GM21381 (cell line): ENCODE data around the gene IMPA2.

Experiments
- ATAC-seq: cut with Tn5 transposase; IDR thresholded peaks from one replicate; pipeline ENCODE4 v1.9.1; 2021; ENCODE audit warnings: mild to moderate bottlenecking, moderate library complexity; ENCODE audit not compliant: unreplicated experiment

Gene IMPA2

GRCh38 chr18:11987527-11987926 lies 6.2 kb downstream of the IMPA2 start:
- no peak for ATAC-seq

DNA sequence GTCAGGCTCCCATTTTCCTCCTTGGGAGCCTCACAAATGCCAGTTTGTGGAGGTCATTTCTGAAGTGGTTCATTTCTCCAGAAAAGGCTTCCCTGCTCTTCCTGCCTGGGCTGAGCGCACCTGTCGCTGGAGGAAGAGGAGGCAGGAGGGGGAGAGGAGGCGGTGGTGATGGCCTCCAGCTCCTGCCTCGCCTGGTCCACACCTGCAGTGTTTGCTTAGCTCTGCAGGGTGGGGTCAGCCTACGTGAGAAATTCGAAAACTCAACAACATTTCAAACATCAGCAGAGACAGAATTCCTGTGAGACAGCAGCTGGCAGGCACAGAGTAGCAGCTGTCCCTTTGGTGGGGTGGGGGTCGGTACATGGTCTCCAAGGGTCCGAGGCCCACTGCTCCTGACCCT lies 7.9 kb downstream of the IMPA2 start:
- ATAC-seq, result no peak

DNA sequence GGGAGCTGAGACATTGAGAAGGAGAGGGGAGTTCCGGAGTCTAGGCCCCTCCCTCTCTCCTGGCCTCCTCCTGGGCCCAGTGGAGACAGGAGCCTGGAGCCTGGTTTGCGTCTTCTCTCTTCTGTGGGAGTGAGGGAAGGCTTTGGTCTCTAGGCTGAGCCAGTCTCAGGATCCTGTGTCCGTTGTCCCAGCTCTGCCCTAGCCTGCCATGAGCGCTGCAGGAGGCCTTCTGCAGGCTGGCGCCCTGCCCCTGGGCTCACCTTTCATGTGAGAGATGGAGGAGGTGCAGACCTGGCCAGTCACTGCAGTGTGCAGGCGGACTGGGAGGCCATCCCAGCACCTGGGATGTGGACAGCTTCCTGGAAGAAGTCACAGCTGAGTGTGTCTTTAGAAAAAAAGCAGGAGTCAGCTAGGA lies 8.7 kb downstream of the IMPA2 start:
- ATAC-seq, result no peak

DNA sequence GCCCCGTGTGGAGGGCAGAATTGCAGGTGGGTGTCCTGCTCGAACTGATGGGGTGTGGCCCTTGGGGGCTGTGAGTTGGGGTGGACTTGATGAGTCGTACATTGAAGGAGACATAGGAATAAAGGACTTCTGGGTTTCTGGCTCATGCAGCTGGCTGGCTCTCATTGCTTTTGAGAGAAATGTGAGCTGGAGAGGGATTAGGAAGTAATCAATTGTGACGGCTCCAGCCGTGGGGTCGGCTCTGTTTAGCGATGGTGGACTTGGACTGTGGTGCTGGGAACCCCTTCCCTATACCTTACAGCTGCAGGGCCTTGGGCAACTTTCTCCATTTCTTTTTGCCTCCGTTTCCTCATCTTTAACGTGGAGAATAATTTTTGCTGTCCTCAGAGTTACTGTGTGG lies 9.2 kb downstream of the IMPA2 start:
- ATAC-seq, result no peak

GRCh38 chr18:11991021-11991795 lies 9.9 kb downstream of the IMPA2 start:
- no peak for ATAC-seq

- ATAC-seq, result no peak
These were observed 10.9 kb downstream of the IMPA2 start for GRCh38 chr18:11992096-11992790.

DNA sequence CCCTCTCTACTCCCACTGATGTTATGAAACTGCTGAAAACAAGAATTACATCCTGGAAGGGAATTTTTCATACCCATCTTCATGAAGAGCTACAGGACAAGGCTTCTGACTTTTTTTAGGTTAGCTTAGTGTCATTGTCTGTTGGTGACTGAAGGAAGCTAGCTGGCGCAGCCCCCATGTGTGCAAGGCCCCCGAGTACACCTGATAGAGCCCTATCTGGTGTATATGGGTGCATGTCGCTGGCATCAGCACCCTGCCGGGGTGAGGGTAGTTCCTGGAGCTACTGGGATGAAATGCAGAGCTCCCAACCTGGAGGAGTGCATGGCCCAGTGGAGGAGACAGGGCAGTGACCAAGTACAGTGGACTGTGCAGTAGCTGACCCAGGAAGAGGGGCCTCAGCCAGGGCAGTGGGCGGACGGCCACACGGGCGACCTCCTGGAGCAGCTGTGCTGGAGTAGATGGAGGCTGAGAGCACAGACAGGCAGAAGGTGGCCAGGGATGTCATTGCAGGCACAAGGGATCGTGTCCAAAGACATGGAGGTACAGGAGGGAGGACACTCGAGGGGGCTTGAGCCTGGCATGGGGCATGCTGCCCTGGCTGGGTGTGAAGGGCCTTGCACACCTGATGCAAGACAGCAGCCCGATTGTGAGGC lies 12.1 kb downstream of the IMPA2 start:
- ATAC-seq, result no peak

DNA sequence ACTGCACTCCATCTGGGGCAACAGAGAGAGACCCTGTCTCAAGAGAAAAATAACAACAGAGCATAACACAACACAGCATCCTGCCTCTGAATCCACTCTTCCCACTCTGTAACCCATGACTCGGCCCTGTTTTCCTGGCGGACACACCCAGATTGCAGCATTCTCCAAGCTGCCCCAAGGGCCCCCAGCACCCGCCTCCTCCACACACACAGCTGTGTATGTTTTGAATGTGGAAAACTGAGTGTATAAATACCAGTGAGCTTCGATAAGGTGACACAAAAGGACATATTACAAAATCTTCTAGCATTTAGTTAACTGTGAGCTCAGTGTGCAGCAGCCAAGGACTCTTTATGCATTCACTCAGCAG lies 13.0 kb downstream of the IMPA2 start:
- no peak for ATAC-seq

GRCh38 chr18:11994703-11995444 lies 13.6 kb downstream of the IMPA2 start:
- ATAC-seq, result no peak

- ATAC-seq, result peak; percentile 78
These were observed 14.3 kb downstream of the IMPA2 start for GRCh38 chr18:11995445-11996189.

DNA sequence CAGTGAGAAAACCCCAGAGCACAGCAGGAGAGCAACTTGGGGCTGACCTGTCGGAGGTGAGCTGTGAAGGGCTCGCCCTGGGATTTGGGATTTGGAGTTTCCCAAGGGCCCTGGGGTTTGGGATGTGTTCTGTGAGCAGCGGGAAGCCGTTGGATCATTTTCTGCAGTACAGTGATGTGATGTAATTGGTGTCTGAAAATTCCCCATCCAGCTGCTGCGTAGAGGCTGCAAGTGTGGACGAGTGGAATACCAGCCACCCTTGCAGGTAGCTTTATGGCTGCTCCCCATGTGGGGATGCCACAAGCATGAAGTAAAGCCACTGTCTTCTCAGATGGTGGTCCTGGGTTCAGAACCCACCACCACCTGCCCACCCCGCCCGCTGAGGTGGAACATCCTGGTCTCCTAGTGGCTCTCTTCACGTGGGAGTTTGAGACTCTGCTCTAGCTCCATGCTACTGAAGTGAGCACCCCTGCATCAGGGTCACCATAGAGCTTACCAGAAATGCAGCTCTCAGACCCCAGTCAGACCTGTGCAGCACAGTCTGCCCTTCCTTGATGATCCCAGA lies 15.0 kb downstream of the IMPA2 start:
- no peak for ATAC-seq

- ATAC-seq, result no peak
These were observed 15.6 kb downstream of the IMPA2 start for GRCh38 chr18:11996907-11997306.

DNA sequence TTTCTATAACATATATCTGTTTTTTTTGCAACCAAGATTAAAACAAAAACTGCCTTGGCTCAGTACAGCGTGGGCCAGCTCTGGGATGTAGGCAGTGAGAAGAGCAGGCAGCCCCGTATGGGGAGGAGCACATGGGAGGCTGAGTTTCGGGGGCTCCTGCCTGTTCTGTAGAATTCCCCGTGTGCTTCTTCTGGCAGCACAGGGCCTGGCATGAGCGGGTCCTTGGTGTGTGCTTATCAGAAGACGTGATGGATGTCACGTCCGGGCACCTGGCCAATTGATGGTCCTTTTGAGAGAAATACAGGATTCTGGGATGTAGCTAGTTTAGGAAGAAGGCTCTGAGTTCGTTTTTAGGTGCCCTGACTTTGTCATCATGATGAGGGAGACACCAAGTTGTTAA lies 16.2 kb downstream of the IMPA2 start:
- ATAC-seq, result no peak

- no peak for ATAC-seq
These were observed 16.9 kb downstream of the IMPA2 start for GRCh38 chr18:11998193-11998592.

DNA sequence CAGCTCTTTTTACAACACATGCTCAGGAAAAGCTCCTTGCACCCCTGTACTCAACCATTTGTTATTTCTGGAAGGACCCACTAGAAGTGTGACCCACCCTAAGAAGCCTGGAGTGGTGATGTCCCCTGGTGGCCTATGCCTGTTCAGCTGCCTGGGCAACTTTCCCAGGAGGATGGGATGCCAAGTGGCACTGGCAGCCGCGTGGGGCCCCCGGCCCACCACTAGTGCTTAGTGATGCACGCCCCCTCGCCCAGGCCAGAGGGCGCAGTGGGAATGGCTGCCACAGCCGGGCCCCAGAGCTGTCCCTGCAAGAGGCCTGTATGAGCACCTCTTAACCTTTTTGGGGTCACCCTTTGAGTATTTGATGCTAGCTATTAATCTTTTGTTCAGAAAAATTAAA lies 18.1 kb downstream of the IMPA2 start:
- no peak for ATAC-seq

GRCh38 chr18:12000072-12000659 lies 18.9 kb downstream of the IMPA2 start:
- no peak for ATAC-seq

DNA sequence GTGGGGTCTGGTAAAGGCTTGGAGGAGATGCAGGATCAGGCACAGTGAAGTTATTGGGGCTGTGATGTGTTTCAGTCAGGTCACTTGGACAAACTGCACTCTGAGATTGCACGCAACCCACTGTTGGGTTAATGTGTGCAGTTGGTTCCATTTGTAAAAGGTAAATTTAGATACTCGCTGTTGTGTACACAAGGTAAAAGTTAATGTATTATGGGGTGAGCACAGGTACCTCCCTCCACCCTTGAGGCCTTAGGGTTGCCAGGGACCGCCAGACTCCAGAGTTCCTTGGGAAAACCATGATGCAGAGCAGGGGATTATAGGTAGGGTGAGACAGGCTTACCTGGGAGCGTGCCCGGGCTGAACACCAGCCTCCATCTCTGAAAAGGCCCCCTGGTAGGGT lies 20.1 kb downstream of the IMPA2 start:
- ATAC-seq, result no peak

- ATAC-seq, result no peak
These were observed 22.6 kb downstream of the IMPA2 start for GRCh38 chr18:12003894-12004293.

DNA sequence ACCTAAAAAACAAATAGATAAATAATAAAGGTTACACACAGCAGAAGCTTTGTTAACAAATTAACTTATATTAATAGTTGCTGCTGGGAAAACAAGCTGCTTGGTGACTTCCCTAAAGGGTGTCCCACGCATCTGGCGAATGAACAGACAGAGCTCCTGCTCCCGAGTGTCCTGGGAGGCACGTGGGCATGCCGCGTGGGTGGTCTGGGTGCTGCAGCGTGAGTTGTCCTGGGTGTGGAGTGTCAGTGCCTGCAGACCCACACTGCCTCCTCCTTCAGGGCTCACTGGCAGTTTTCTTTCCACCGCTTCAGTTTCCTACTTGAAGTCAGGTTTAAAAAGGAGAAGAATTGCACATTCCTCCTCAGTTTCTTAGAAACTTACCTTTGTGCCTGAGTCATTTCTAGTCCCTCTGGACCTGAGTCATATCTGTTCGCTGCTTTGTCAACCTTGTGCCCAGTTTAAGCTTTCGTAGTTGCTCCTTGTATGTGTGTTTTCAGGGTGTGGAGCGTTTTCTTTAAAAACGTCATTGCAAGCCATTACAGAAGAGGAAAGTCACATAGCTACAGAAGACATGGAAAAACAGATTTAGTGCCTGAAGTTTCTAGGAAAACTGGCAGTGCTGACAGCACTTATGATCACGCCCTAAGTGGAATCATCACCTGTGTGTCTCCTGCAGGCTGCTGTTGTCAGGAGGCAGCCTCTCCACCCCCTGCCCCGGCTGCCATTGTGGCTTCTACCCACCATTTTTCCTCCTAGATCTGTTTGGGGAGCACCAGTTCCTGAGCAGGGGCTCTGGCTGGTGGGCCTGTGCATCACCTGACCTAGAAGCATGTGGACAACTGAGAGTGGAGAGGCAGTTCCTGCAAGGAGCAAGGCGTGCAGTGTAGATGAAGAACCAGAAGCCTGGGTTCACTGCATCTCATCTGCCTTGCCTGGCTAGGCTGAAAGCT lies 24.5 kb downstream of the IMPA2 start:
- no peak for ATAC-seq
